Mucosa of descending colon (tissue), 3 donors: ENCODE measurements around the gene SYNE3. TPM values are rescaled to one million over a fixed set of nuclear protein-coding genes. Genes with fewer than 3 reads are reported as not detected.

Source experiments
- ATAC-seq: fragments of 200-7000 bp; cut with Tn5 transposase; one replicate; pipeline ENCODE4 v1.9.1; 2020; ENCODE audit warnings: mild to moderate bottlenecking, moderate library complexity
- DNase-seq, 3 donors: peaks; one replicate each; pipeline ENCODE4 v3.0.0-alpha.2; 2020
- H3K36me3 ChIP-seq: fragments of 200-600 bp; one replicate; pipeline ENCODE4 v1.8.0; 2021; ENCODE audit warnings: low read depth, mild to moderate bottlenecking
- H3K4me1 ChIP-seq: fragments of 200-600 bp; one replicate; pipeline ENCODE4 v1.8.0; 2021; ENCODE audit warnings: low read depth, mild to moderate bottlenecking
- H3K4me3 ChIP-seq: fragments of 200-600 bp; one replicate; pipeline ENCODE4 v1.8.0; 2021; ENCODE audit warnings: mild to moderate bottlenecking
- H3K9me3 ChIP-seq: fragments of 200-600 bp; one replicate; pipeline ENCODE4 v1.8.0; 2021; ENCODE audit warnings: mild to moderate bottlenecking
- intact Hi-C, 2 donors: fragments of 100-400 bp; cut with DNase I in 1 of 2; cut with micrococcal nuclease in 1 of 2; formaldehyde crosslinking; loops; one replicate each; pipeline versions ENCODE4 v1.11.0 to v1.11.1; 2022; cut with DNase I, micrococcal nuclease
- total RNA-seq, 3 donors: library from RNA; stranded (reverse); fragmentation: NEBNext Ultra II Directional in 2 of 3; extraction: Animal tissue kit (Norgen Biotek cat#: 25700) in 2 of 3; gene quantifications; one replicate each; pipeline versions ENCODE4 v1.2.1 to v1.2.4, GENCODE V29; 2021 to 2023
- TF ChIP-seq, protein P1 (sequence below): fragments of 200-600 bp; IDR thresholded peaks from one replicate; pipeline ENCODE4 v1.8.0; 2022; ENCODE audit warnings: antibody characterized with exemption, mild to moderate bottlenecking
- donor health status: DM: no; HTN: no; CAD: no; lungs with moderate emphysema.
- donor health status: DM: no; HTN: no; CAD: no.
- donor health status: DM: no; HTN: yes; CAD: no.

SYNE3 gene
- total RNA-seq, 3 donors from 2014 or later: 13.8 to 16.4 (median 13.9) TPM

DNA sequence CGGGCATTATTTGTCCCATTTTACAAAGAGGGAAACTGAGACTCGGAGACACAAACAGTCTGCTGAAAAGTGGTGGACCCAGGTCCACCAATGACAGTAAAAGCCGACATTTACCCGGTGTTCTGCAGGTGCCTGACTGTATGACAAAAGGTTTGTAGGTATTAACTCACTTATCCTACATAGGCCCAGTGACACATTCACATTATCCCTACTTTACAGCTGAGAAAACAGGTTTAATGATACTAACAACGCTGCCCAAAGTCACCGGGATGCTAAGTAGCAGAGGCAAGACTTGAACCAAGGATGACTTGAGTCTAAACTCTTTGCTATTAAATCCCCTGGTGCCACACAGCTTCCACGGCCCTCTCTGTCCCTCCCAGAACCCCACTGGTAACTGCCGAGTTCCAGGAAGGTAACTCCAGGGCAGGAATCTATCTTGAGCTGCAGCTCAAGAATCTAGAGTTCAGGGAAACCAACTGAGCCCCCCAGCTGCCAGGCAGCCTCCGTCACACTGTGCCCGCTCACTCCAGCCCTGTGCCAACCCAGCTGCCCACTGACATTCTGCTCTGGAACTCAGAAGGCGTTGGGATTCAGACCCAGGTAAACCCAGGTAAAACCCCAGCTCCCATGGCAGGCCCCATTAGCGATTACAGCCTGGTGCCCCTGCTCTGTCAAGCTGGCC is 33.7 kb downstream of the SYNE3 start:
- DNase-seq (no peak), ATAC-seq (no peak)
- TF ChIP-seq, protein P1, sequence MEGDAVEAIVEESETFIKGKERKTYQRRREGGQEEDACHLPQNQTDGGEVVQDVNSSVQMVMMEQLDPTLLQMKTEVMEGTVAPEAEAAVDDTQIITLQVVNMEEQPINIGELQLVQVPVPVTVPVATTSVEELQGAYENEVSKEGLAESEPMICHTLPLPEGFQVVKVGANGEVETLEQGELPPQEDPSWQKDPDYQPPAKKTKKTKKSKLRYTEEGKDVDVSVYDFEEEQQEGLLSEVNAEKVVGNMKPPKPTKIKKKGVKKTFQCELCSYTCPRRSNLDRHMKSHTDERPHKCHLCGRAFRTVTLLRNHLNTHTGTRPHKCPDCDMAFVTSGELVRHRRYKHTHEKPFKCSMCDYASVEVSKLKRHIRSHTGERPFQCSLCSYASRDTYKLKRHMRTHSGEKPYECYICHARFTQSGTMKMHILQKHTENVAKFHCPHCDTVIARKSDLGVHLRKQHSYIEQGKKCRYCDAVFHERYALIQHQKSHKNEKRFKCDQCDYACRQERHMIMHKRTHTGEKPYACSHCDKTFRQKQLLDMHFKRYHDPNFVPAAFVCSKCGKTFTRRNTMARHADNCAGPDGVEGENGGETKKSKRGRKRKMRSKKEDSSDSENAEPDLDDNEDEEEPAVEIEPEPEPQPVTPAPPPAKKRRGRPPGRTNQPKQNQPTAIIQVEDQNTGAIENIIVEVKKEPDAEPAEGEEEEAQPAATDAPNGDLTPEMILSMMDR: no peak
- Histone ChIP-seq H3K9me3 (no peaks in the 10 kb centered on the region), H3K36me3 (no peaks in the 10 kb centered on the region), H3K4me1 (peaks cover 23% of the 10 kb centered on the region), H3K4me3 (no peak overlapping the region)
- intact Hi-C loops: no loop called here

DNA sequence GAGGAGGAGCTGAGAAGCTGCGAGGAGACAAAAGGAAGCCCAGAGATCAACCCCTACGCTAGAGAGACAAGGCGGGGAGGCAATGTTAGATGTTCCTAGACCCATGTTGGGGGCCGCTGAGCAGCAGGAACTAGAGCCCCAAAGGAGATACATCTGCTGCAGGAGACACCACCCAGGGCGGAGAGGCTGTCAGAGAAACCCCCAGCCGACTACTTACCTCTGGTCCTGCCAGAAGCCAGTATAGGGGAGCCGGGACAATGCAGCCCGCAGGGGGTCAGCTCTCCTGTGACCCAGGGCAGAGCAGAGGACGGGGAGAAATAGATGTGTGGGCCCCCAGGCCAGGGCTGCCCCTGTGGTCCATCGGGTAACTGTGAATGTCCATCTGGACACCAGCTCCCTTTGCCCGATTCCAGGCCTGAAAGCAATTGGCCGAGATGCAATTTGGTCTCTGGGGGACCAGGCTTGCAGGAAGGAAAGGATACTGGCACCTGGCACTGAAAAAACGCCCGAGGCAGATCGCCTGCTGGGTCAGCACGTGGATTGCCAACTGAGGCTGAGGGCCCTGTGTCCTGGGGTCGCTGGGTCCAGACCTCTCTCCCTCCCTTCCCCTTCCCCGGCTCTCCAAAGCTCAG is 34.9 kb downstream of the SYNE3 start:
- intact Hi-C loops: no loop called here
- H3K9me3 ChIP-seq: no peaks in the 10 kb centered on the region
- no peak for ATAC-seq
- H3K36me3 ChIP-seq: no peaks in the 10 kb centered on the region
- DNase-seq: no peak
- no peak overlapping the region for H3K4me3 ChIP-seq
- H3K4me1 ChIP-seq: peaks cover 13% of the 10 kb centered on the region
- TF ChIP-seq, protein P1: no peak

DNA sequence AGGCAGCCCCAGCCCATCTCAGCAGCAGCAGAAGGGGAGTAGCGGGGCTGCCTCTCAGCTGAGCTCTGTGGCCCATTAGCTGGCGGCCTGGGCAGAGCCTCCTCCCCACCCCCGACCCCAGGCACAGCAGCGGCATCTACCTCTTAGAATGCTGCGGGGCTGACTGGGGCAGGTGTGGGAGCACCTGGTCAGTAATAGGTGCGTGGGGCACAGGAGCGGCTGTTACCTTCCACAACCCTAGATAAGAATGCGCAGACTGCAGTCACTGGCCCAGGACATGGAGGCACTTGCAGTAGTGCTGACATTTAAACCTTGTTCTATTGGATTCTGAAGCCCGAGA is 35.6 kb downstream of the SYNE3 start:
- Histone ChIP-seq H3K9me3 (no peaks in the 10 kb centered on the region), H3K36me3 (no peaks in the 10 kb centered on the region), H3K4me1 (peaks cover 13% of the 10 kb centered on the region), H3K4me3 (no peak overlapping the region)
- no peak for DNase-seq
- intact Hi-C loops: no loop called here
- TF ChIP-seq, protein P1: no peak
- no peak for ATAC-seq

DNA sequence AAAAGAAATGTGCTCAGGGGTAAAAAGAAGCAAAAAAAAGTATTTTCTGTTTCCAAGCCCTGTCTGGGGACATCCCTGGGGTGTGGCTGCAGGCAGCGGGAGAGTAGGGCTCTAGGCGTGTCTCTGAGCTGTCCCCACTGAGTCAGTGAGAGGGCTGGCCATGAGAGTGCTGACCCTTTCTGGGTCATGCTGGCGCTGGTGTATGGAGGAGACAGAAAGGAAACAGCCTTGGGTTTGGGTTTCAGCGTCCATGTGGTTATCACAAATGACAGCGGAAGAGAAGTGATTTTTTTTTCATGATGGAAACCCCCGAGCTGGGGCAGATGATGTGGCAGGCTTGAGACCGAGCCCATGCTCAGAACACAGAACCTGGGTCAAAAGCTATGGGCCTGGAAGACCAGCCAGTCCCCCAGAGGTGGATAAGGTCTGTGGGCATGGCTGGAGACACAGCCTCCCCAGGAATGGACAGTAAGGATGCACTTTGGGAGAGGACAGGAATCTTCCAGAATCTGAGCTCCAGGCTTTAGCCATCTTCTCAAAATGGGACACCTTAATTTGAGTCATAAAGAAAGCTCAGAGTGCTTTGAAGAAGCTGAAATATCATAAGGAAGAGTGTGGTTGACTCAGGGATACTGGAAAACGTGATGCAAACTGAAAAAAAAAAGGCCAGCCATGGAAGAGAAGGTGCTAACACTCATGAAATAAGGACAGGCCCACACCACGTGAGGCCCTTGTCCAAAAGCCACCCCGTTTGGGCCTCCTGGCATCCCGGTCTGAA is 36.2 kb downstream of the SYNE3 start:
- Histone ChIP-seq H3K4me1 (peaks cover 11% of the 10 kb centered on the region), H3K9me3 (no peaks in the 10 kb centered on the region), H3K36me3 (no peaks in the 10 kb centered on the region), H3K4me3 (no peak overlapping the region)
- peak in 1 of 3 donors; percentile 71 for DNase-seq
- intact Hi-C loops: no loop called here
- ATAC-seq: peak; percentile 53
- TF ChIP-seq, protein P1: no peak

DNA sequence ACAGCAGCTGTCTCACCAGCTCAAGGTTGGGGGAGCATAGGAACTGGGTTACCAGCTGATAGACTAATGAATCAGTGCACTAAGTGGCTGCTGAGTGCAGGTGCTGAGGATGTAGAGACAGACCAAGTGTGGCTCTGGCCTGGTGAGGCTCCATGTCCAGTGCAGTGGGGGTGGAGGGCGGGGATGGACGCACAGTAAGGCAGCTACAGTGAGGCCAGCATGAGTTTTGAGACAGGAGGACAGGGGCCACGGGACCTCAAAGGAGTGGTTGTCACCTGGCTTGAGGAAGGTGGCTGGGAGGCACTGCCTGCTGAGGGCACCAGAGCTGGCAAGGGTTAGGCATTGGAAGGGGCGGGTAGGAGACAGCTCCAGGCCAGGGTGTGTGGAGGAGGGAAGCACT is 37.0 kb downstream of the SYNE3 start:
- intact Hi-C loops: no loop called here
- TF ChIP-seq, protein P1: no peak
- ATAC-seq: no peak

More for the DNA sequence above, 37.0 kb downstream of the SYNE3 start:
- Histone ChIP-seq H3K36me3 (no peaks in the 10 kb centered on the region), H3K9me3 (no peaks in the 10 kb centered on the region), H3K4me3 (no peak overlapping the region), H3K4me1 (peaks cover 11% of the 10 kb centered on the region)
- DNase-seq: no peak
